ENCODE results near the gene CNOT3. TPM values are rescaled to one million over a fixed set of nuclear protein-coding genes. Genes with fewer than 3 reads are reported as not detected.

CNOT3 gene
- total RNA-seq, 1 experiment from 2014 or later, result 41.1 TPM

- Histone ChIP-seq H3K9ac (ENCODE audit: low read length) (peak within 1 kb of the TSS; percentile 72), H2AFZ (ENCODE audit: low read length) (peak within 1 kb of the TSS; percentile 97), H3K79me2 (ENCODE audit: low read length) (peaks cover 33% of the 10 kb centered on the region), H3K36me3 (ENCODE audit: low read depth, low read length) (peaks cover 15% of the 10 kb centered on the region; the same call in 1 of the 2 replicates), H3K4me2 (ENCODE audit: low read length) (peak within 1 kb of the TSS; percentile 84), H3F3A (ENCODE audit: low read length, unreplicated experiment) (no peaks in the 10 kb centered on the region), H3K9me2 (replicated peaks; ENCODE audit: low read length) (no peaks in the 10 kb centered on the region), H3K27me3 (ENCODE audit: low read length) (no peaks in the 10 kb centered on the region), H3K27ac (ENCODE audit: low read length) (no peak within 1 kb of the TSS), H4K20me1 (ENCODE audit: low read length) (no peaks in the 10 kb centered on the region), H3K4me3 (ENCODE audit: low read length) (peak within 1 kb of the TSS; percentile 83), H3K9me3 (ENCODE audit: low read length) (no peaks in the 10 kb centered on the region), H3K4me1 (ENCODE audit: insufficient read depth, low read length) (peaks cover 4% of the 10 kb centered on the region; the same call in 1 of the 2 replicates)
- ChIA-PET POLR2A (ENCODE audit: unreplicated experiment) (interaction anchor here (0.6 kb wide), 1 partner anchor 78 kb away, joined by 4 read pairs; no protein-coding TSS in a partner anchor), CTCF (no interaction called here)
- intact Hi-C loops (cut with micrococcal nuclease), result loop anchor here (1.0 kb wide), 1 partner anchor 13 kb away; the partner anchor contains the start of genes PRPF31 and TFPT
- ATAC-seq (peak; percentile 98), DNase-seq (peak; percentile 100)
- TF ChIP-seq CTCF (conservative IDR thresholded peaks at IDR 0.05; ENCODE audit: low read depth, low read length) (no peak), EZH2phosphoT487 (IDR thresholded peaks at IDR 0.05; ENCODE audit: borderline replicate concordance, low read length) (no peak), EZH2 (IDR thresholded peaks at IDR 0.05; ENCODE audit: low read length, unreplicated experiment) (no peak)
- no TSS peak for BruUV-seq (replicated peaks)
Measured at GRCh38 chr19:54102421-54103169, 35.0 kb upstream of the CNOT3 start, which contains the start of gene NDUFA3. Gene NDUFA3, plus strand, starts transcription at chr19:54102855. Its CDS starts 24 bp downstream, at chr19:54102879.

DNA sequence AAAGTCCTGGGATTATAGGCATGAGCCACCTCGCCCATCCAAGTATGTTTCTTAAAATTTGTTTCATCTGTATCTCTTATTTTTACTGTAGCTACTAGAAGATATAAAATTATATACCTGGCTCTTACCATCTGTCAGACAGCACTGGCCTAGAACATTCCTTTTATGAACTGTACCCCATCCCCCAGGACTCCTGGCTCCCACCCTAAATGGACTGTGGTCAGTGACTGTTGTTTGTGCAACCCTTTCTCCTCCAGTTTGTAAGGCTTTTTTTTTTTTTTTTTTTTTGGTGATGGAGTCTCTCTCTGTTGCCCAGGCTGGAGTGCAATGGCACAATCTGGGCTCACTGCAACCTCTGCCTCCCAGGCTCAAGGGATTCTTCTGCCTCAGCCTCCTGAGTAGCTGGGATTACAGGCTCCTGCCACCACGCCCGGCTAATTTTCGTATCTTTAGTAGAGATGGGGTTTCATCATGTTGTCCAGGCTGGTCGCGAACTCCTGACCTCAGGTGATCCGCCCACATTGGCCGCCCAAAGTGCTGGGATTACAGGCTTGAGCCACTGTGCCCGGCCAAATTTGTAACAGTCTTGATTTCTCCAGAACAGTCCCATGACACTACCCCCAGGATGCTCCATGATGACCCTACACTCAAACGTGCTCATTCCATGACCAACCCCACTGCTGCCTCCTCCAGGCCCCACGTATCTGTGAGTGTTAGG is 32.4 kb upstream of the CNOT3 start:
- Histone ChIP-seq H3K9me3 (ENCODE audit: low read length) (no peaks in the 10 kb centered on the region), H3K79me2 (ENCODE audit: low read length) (peaks cover 33% of the 10 kb centered on the region), H3F3A (ENCODE audit: low read length, unreplicated experiment) (no peaks in the 10 kb centered on the region), H3K27ac (ENCODE audit: low read length) (no peak overlapping the region), H3K4me2 (ENCODE audit: low read length) (no peak overlapping the region), H3K36me3 (ENCODE audit: low read depth, low read length) (peaks cover 27% of the 10 kb centered on the region; the same call in 1 of the 2 replicates), H3K9ac (ENCODE audit: low read length) (no peak overlapping the region), H3K9me2 (replicated peaks; ENCODE audit: low read length) (no peaks in the 10 kb centered on the region), H3K4me1 (ENCODE audit: insufficient read depth, low read length) (peaks cover 4% of the 10 kb centered on the region; the same call in 1 of the 2 replicates), H2AFZ (ENCODE audit: low read length) (no peak overlapping the region), H3K27me3 (ENCODE audit: low read length) (no peaks in the 10 kb centered on the region), H4K20me1 (ENCODE audit: low read length) (no peaks in the 10 kb centered on the region), H3K4me3 (ENCODE audit: low read length) (no peak overlapping the region)
- DNase-seq (no peak), ATAC-seq (no peak)
- no TSS peak for BruUV-seq (replicated peaks)
- ChIA-PET CTCF (no interaction called here), POLR2A (ENCODE audit: unreplicated experiment) (no interaction called here)
- no peak for TF ChIP-seq CTCF (conservative IDR thresholded peaks at IDR 0.05; ENCODE audit: low read depth, low read length)
- TF ChIP-seq EZH2phosphoT487 (IDR thresholded peaks at IDR 0.05; ENCODE audit: borderline replicate concordance, low read length), result no peak
- no peak for TF ChIP-seq EZH2 (IDR thresholded peaks at IDR 0.05; ENCODE audit: low read length, unreplicated experiment)
- intact Hi-C loops (cut with micrococcal nuclease), result no loop called here
